ENCODE results near the gene TMEM8B. TPM values are rescaled to one million over a fixed set of nuclear protein-coding genes. Genes with fewer than 3 reads are reported as not detected.

Gene TMEM8B
- polyA plus RNA-seq, 1 of the 3 experiments (the other 2 are of a cell fraction), result 5.8 TPM

GRCh38 chr9:35839926-35840325 is 10.9 kb downstream of the TMEM8B start:
- Histone ChIP-seq H3K4me3 (ENCODE audit: low read depth in 2 of 2, low read length in 1 of 2) (no peak overlapping the region), H3K27ac (ENCODE audit: low read depth in 2 of 2, low read length in 1 of 2) (no peak overlapping the region), H3K9ac (no peak overlapping the region), H3K4me1 (ENCODE audit: control insufficient read depth in 1 of 2, insufficient read depth in 2 of 2, low read depth in 1 of 2, low read length in 1 of 2) (peaks cover 0 to 5% of the 10 kb centered on the region in 2 experiments; a peak in 3 of 4 replicates), H3K9me2 (no peaks in the 10 kb centered on the region), H4K20me1 (ENCODE audit: insufficient read depth) (no peaks in the 10 kb centered on the region), H3K4me2 (no peak overlapping the region), H2AFZ (ENCODE audit: low read depth) (no peak overlapping the region), H3F3A (replicated peaks; ENCODE audit: insufficient read depth) (no peaks in the 10 kb centered on the region), H3K79me2 (ENCODE audit: insufficient read depth) (no peaks in the 10 kb centered on the region), H3K27me3 (ENCODE audit: insufficient read depth) (no peaks in the 10 kb centered on the region), H3K36me3 (replicated peaks in 1 of 2; ENCODE audit: control insufficient read depth in 1 of 2, insufficient read depth in 2 of 2, low read length in 1 of 2) (no peaks in the 10 kb centered on the region), H3K9me3 (no peaks in the 10 kb centered on the region)
- DNase-seq, result no peak
- CTCF ChIA-PET, result interaction anchor here (0.8 to 2.8 kb wide), 2 partner anchors 14 to 42 kb away, joined by 3 to 12 read pairs; no protein-coding TSS in a partner anchor
- POLR2A ChIA-PET, result no interaction called here
- WGBS (ENCODE audit: low lambda C conversion rate), result 84% methylated on average over 4 of the region's 5 CpGs
- TF ChIP-seq MAX (IDR thresholded peaks at IDR 0.05; ENCODE audit: low read depth) (no peak), MXI1 (IDR thresholded peaks at IDR 0.05; ENCODE audit: low read depth, low read length) (no peak), ELF1 (IDR thresholded peaks at IDR 0.05) (no peak), FOSL2 (IDR thresholded peaks at IDR 0.05; ENCODE audit: borderline replicate concordance, low read depth) (no peak), RFX5 (IDR thresholded peaks at IDR 0.05; ENCODE audit: low read length) (no peak), SIN3A (IDR thresholded peaks at IDR 0.05; ENCODE audit: borderline replicate concordance, low read depth, low read length) (no peak), TEAD4 (IDR thresholded peaks at IDR 0.05; ENCODE audit: borderline replicate concordance, insufficient read depth) (no peak), EZH2phosphoT487 (IDR thresholded peaks at IDR 0.05; ENCODE audit: borderline replicate concordance, low read depth) (no peak), GATA2 (CRISPR knock-in tag; IDR thresholded peaks at IDR 0.05) (no peak), JUND (IDR thresholded peaks at IDR 0.05) (no peak), PBX3 (IDR thresholded peaks at IDR 0.05) (no peak), NRF1 (IDR thresholded peaks at IDR 0.05; ENCODE audit: low read depth, low read length) (no peak), RAD21 (IDR thresholded peaks at IDR 0.05; ENCODE audit: low read length) (no peak)

GRCh38 chr9:35840881-35841644 is 12.0 kb downstream of the TMEM8B start:
- H3K4me2 ChIP-seq, result no peak overlapping the region
- H3K27me3 ChIP-seq (ENCODE audit: insufficient read depth), result no peaks in the 10 kb centered on the region
- H3K9me3 ChIP-seq, result no peaks in the 10 kb centered on the region
- CTCF ChIA-PET, result interaction anchor here (0.9 to 2.8 kb wide), 4 partner anchors 9 to 51 kb away, joined by 3 to 12 read pairs (median 6); no protein-coding TSS in a partner anchor
- peaks cover 0 to 10% of the 10 kb centered on the region in 2 experiments; a peak in 3 of 4 replicates for H3K4me1 ChIP-seq (ENCODE audit: control insufficient read depth in 1 of 2, insufficient read depth in 2 of 2, low read depth in 1 of 2, low read length in 1 of 2)
- H3K79me2 ChIP-seq (ENCODE audit: insufficient read depth), result no peaks in the 10 kb centered on the region
- no peak overlapping the region for H3K27ac ChIP-seq (ENCODE audit: low read depth in 2 of 2, low read length in 1 of 2)
- H3K9ac ChIP-seq, result no peak overlapping the region
- H3K36me3 ChIP-seq (replicated peaks in 1 of 2; ENCODE audit: control insufficient read depth in 1 of 2, insufficient read depth in 2 of 2, low read length in 1 of 2), result no peaks in the 10 kb centered on the region
- no peak for DNase-seq
- no peak overlapping the region for H2AFZ ChIP-seq (ENCODE audit: low read depth)
- no peak overlapping the region for H3K4me3 ChIP-seq (ENCODE audit: low read depth in 2 of 2, low read length in 1 of 2)
- H4K20me1 ChIP-seq (ENCODE audit: insufficient read depth), result no peaks in the 10 kb centered on the region
- H3K9me2 ChIP-seq, result no peaks in the 10 kb centered on the region
- POLR2A ChIA-PET, result no interaction called here
- H3F3A ChIP-seq (replicated peaks; ENCODE audit: insufficient read depth), result no peaks in the 10 kb centered on the region
- 90% methylated on average over 12 of the region's 15 CpGs for WGBS (ENCODE audit: low lambda C conversion rate)
- no peak for TF ChIP-seq NFIC (IDR thresholded peaks at IDR 0.05; ENCODE audit: borderline replicate concordance)
- TF ChIP-seq EZH2phosphoT487 (IDR thresholded peaks at IDR 0.05; ENCODE audit: borderline replicate concordance, low read depth), result no peak
- no peak for TF ChIP-seq RCOR1 (IDR thresholded peaks at IDR 0.05; ENCODE audit: low read length)
- TF ChIP-seq TEAD4 (IDR thresholded peaks at IDR 0.05; ENCODE audit: borderline replicate concordance, insufficient read depth), result no peak
- TF ChIP-seq IRF3 (IDR thresholded peaks at IDR 0.05; ENCODE audit: low read depth, low read length), result no peak
- no peak for TF ChIP-seq PBX3 (IDR thresholded peaks at IDR 0.05)
- TF ChIP-seq REST (IDR thresholded peaks at IDR 0.05; ENCODE audit: low read depth, low read length), result no peak

Measured in SK-N-SH (cell line).